HG03095 (cell line): ENCODE results near the gene COL6A3.
"Not testable (repeated sequence)": the region's sequence is repeated elsewhere in the genome, so short reads cannot be mapped to it uniquely, and the experiment has no call there.

Experiments
- ATAC-seq: cut with Tn5 transposase; IDR thresholded peaks from one replicate; pipeline ENCODE4 v1.9.1; 2021; ENCODE audit warnings: moderate library complexity; ENCODE audit not compliant: unreplicated experiment

COL6A3 gene

DNA sequence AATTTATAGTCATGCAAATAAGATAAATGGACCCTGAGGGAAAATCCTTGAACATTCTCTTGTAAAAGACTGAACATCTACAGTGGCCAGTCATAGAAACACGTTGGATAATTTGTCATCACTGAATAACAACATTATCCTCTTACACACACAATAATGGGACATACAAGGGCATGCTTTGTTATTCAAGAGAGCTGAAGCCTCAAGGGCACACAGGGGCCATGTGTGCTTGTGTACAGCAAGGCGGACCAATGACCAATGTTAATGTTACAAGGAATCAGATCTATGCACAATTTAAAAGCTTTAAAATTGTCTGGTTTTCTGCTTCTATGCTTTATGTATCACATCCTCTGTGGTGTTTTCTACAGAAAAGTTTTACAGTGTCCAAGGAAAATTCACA lies 23.7 kb downstream of the COL6A3 start:
- no peak for ATAC-seq

- no peak for ATAC-seq
These were observed 24.1 kb downstream of the COL6A3 start for GRCh38 chr2:237389831-237390230.

GRCh38 chr2:237388036-237388435 lies 25.9 kb downstream of the COL6A3 start:
- no peak for ATAC-seq

GRCh38 chr2:237384672-237385020 lies 29.3 kb downstream of the COL6A3 start:
- ATAC-seq, result no peak

GRCh38 chr2:237383991-237384671 lies 29.8 kb downstream of the COL6A3 start:
- no peak for ATAC-seq

DNA sequence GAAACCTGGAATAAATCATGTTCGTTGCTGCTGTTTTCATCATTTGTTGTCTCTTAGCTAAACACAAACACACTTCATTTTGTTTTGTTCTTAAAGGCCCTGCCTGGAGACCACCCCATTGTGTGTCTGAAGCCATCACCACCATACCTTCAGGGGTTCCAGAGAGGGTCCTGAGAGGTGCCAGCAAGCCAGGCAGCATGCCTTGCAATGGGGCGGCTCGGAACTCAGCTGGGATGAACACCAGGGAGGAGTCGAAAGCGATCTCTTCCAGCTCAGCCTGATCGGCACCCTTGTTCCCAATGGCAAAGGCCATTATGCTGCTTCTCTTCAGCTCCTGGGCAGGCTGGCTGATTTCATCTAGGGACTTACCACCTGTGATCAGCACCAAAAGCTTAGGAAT lies 33.2 kb downstream of the COL6A3 start:
- no peak for ATAC-seq

GRCh38 chr2:237379636-237380035 lies 34.3 kb downstream of the COL6A3 start:
- no peak for ATAC-seq

DNA sequence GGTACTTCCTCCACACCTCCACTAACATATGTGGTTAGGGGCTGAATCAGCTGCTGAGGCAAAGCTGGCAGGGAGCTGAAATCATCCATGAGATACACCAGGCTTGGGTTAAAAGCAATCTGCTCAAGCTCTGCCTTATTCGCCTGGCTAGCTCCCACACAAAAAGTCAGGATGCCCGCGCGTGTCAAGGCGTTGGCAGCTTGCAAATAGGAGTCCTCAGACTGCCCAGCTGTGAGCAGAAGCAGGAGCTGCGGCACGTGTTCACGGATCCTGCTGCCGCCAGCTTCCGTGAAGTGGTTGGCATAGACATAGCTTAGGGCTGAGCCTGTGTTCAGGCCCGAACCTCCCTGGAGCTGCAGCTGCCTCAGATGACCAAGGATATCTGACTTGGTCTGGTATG lies 35.3 kb downstream of the COL6A3 start:
- ATAC-seq, result no peak

DNA sequence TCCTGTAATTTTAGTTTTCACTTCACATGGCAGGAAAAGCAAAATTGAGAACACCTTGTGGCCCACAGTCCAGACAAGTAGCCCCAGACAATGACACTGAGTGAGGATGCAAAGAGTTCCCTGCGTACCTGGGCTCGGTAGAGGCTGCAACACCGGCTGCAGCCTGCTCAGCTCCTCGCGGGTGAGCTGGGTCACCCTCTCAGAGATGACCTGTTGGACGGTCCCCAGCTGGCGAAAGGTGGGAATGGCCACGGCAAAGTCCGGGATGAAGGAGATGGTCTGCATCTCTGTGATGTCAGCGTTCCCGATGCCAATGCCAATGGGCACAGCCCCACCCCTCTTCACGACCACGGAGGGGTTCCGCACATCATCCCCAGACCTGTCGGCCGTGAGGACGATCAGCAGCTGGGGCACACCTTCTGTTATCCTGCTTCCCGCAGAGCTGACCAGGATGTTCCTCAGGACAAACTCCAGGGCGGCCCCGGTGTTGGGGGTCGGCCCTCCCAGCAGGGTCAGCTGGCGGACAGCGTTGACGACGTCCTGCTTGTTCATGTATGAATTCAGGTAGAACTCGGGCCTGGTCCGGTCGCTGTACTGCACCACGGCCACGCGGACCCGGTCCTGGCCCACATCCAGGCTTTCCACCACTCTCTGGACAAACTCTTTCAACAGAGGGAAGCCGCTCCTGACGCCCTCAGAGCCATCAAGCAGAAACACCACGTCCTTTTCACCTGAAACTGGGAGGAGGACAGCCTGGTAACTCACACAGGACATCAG lies 39.5 kb downstream of the COL6A3 start:
- no peak for ATAC-seq

DNA sequence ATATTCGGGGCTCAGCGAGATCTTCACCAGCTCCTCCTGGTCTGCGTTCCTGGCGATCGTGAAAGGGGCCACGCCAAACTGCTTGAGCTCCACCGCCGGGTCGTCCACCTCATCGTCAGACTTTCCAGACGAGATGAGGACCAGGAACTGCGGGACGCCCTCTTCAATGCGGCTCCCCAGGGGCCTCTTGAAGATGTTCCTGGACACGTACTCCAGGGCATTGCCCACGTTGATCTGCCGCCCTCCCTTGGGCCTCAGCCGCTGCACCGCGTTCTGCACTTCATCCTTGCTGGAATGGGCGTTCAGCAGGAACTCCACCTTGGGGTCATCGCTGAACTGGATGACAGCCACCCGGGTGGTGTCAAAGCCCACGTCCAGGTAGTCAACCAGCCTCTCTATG lies 42.1 kb downstream of the COL6A3 start:
- ATAC-seq, result no peak

GRCh38 chr2:237365671-237366070 lies 48.3 kb downstream of the COL6A3 start:
- no peak for ATAC-seq

- no peak for ATAC-seq
These were observed 49.3 kb downstream of the COL6A3 start for GRCh38 chr2:237364655-237365054.

- no peak for ATAC-seq
These were observed 52.6 kb downstream of the COL6A3 start for GRCh38 chr2:237361194-237362004.

DNA sequence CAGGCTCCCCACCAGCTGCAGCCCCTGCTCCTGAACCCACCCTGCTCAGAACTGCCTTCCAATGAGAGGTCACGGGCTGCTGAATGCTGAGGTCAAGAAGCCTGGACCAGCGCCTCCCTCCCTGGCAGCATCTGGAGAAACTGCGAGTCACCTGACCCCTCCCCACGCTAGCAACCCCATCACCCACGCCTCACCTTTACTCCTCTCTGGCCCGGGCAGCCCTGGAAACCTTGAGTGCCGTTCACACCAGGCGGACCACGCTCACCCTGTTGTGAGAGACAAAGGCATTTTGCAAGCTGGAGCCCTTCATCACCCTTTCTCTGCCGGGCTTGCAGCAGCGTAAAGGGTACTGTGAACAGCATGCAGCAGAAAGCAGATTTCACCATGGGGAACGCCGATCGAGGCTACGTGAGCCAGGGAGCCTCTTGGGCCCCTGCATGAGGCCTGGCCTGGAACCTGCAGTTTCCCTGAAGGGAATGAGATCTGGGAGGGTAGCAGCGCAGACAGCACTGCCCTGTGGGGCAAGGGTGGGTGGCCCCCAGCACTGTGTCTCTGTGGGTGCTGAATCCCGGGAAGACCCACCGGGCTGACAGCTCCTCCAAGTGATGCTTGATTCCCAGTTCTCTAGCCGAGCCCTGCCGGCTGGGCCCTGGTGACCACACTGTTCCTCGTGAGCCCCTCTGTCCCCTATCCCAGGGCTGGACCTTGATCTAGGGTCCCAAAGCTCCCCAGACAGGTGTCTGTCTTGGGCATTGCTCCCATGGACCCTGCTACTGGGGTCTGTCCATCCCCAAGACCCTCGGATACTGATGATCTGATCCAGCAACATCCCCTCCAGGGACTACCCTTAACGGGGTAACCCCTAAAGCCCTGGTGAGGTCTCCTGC lies 53.8 kb downstream of the COL6A3 start:
- no peak for ATAC-seq

DNA sequence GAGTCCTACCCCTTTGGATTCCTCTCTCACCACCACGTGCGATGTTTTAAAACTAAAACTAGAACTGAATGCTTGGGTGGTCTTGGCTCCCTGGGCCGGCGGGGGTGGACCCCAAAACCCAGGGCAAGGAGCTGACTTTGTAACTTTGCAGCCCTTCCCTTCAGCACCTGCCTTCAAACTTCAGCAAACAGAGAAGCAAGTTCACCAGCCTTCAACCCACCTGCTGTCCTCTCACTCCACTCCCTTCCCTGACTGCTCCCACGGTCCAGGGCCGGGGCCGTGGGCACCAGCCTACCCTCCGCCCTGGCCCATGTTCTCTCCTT lies 54.5 kb downstream of the COL6A3 start:
- no peak for ATAC-seq

DNA sequence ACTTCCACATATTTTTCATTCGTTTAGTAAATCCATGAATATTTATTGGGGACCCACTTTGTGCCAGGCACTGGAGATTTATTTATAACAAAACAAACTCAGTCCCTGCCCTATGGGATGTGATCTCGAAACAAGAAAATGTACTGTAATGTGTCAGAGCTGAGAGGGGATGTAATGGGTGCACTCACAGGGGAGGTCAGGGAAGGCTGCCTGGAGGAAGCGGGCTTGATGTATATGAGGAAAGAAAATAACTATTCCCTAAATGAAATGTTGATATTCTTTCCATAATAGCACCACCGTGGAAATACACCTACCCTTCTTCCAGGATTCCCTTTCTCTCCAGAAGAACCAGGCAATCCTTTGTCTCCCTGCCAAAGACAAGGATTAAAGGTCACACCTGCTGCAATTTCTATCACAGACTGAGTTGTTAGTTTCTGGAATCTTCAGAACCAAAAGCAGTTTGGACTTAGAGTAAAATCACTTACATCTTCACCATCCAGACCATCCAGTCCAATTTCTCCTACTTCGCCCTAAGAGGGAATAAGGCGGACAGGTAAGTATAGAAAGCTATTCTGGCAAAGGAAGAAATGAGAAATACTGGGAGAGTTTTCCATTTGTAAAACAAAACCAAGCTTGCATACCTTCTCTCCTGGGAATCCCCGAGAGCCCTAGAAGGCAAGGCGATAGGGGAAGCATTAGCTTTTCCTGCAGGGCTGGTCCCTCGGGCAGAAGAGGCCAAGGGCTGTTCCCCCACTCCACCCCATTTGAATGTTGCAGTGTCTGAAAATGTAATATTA lies 55.0 kb downstream of the COL6A3 start:
- ATAC-seq, result no peak

GRCh38 chr2:237355701-237356100 lies 58.3 kb downstream of the COL6A3 start:
- no peak for ATAC-seq

DNA sequence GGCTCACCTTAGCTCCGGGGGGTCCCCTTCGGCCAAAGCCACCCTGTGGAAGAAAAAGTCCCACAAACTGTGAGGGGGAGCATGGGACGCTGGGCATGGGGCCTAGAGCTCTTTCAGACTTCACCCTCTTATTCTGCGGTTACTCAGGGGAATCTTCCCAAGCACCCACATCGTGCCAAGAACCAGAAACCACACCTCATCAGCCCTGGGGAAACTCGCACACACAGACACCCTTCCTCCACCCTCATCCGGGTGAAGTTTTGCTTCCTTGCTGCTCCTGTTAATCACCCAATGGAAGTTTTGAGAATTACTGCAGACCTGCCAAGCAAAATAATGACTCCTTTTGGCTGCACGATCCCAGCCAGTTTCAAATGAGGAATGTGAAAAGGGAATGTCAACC lies 59.1 kb downstream of the COL6A3 start:
- ATAC-seq, result no peak

DNA sequence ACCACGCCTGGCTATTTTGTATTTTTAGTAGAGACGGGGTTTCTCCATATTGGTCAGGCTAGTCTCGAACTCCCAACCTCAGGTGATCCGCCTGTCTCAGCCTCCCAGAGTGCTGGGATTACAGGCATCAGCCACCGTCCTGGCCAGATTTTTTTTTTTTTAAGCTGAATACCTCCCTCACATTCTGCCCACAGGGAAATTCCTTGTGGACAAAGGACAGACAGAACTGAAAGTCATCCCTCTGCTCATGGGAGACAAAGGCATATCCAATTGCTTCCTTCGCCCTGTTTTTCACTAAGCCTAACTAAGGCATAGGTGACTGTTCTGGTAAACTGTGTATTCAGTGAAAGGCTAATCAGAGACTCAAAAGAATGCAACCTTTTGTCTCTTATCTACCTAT lies 59.8 kb downstream of the COL6A3 start:
- ATAC-seq, result not testable (repeated sequence)

- no peak for ATAC-seq
These were observed 60.7 kb downstream of the COL6A3 start for GRCh38 chr2:237353215-237353614.
